H1 (cell line): Measurements from ENCODE around the gene ARMC12. TPM values are rescaled to one million over a fixed set of nuclear protein-coding genes. Genes with fewer than 3 reads are reported as not detected.

ENCODE experiments used
- BRCA1 ChIP-seq: IDR thresholded peaks from 2 replicates; pipeline ENCODE4 v1.6.1; 2012; ENCODE audit warnings: low read depth, low read length, improper control_type of control experiment
- HDAC2 ChIP-seq, 2 experiments: fragments of 300-600 bp in 1 of 2; sonication (generic) in 1 of 2; IDR thresholded peaks; 2 replicates each; pipeline ENCODE4 v1.6.1; 2011 to 2012; ENCODE audit warnings: low read depth in 2 of 2, low read length in 2 of 2, mild to moderate bottlenecking in 2 of 2, moderate library complexity in 2 of 2, borderline replicate concordance in 1 of 2, inconsistent platforms in 1 of 2
- ZNF274 ChIP-seq: IDR thresholded peaks from 2 replicates; pipeline ENCODE4 v1.7.0; 2012; ENCODE audit warnings: low read length, borderline replicate concordance; ENCODE audit errors: extremely low read depth
- polyA plus RNA-seq, 7 experiments: library from polyadenylated mRNA; depleted of rRNA in 3 of 7; stranded (reverse) in 5 of 7; unstranded in 2 of 7; fragments of >200 nt in 5 of 7; fragments of 200-250 nt in 2 of 7; gene quantifications; 1 replicate in 5 of 7; 2 replicates in 1 of 7; 4 replicates in 1 of 7; pipeline versions ENCODE4 v1.2.1 to v1.2.3, GENCODE V29; 2011 to 2013; ENCODE audit warnings: missing spikeins in 2 of 7, mixed read lengths in 2 of 7
- total RNA-seq: library from RNA; stranded (reverse); fragmentation: NEBNext Ultra II Directional; extraction: Animal tissue kit (Norgen Biotek cat#: 25700); gene quantifications from 2 replicates; pipeline ENCODE4 v1.2.1, GENCODE V29; 2021

Gene ARMC12
- total and polyA plus RNA-seq, 2 of the 8 experiments (the other 6 are each of a cell fraction or from before 2014, with no cell fraction given), result 0.86 to 3.7 TPM

DNA sequence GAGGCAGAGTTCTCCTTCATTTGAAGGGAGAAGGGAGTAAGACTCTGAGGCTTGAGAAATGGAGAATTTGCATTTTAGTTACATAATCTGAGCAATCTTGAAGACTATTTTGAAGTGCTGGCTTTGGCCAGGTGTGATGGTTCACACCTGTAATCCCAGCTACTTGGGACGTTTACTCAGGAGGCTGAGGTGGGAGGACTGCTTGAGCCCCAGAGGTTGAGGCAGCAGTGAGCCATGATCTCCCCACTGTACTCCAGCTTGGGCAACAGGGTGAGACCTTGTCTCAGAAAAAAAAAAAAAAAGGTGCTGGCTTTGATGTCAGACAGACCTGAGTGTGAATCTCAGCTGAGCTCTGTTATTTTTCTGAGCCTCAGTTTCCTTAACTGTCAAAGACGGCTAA, 12.4 kb upstream of the ARMC12 start (continued):
- TF ChIP-seq HDAC2 (IDR thresholded peaks at IDR 0.05; ENCODE audit: borderline replicate concordance in 1 of 2, low read depth in 2 of 2, low read length in 2 of 2) (no peak), BRCA1 (no peak), ZNF274 (no peak)
